HG03175 (cell line): ENCODE measurements around the gene POMGNT1.

Source experiments
- ATAC-seq: cut with Tn5 transposase; IDR thresholded peaks from one replicate; pipeline ENCODE4 v1.9.1; 2021; ENCODE audit warnings: mild to moderate bottlenecking, moderate library complexity; ENCODE audit not compliant: unreplicated experiment

Gene POMGNT1

GRCh38 chr1:46211051-46211450 lies 12.8 kb upstream of the POMGNT1 start:
- ATAC-seq: no peak

GRCh38 chr1:46210561-46210960 lies 12.3 kb upstream of the POMGNT1 start:
- no peak for ATAC-seq

- ATAC-seq: no peak
These were observed 8.2 kb upstream of the POMGNT1 start for GRCh38 chr1:46206399-46206798.

DNA sequence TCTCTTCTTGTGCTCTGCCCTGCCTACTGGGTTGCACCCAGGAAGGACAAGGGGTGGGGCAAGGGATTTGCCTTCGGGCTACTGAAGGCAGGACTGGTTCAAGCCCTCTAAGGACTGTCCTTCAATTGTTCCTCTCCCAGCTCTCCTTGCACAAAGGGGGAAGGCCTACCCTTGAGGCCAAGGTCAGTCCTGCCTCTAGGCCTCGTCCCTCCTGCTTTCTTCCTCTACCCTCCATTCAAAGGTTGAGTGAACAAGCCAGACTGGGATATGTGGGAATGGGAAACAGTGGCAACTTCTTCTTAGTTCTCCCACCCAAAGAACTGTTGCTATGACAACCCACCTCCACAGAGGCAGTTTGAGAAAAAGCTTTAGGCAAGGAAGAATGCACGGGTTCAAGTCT lies 7.6 kb upstream of the POMGNT1 start:
- ATAC-seq: no peak

GRCh38 chr1:46205141-46205540 lies 6.9 kb upstream of the POMGNT1 start:
- ATAC-seq: no peak

GRCh38 chr1:46204406-46204742 lies 6.1 kb upstream of the POMGNT1 start:
- ATAC-seq: no peak

DNA sequence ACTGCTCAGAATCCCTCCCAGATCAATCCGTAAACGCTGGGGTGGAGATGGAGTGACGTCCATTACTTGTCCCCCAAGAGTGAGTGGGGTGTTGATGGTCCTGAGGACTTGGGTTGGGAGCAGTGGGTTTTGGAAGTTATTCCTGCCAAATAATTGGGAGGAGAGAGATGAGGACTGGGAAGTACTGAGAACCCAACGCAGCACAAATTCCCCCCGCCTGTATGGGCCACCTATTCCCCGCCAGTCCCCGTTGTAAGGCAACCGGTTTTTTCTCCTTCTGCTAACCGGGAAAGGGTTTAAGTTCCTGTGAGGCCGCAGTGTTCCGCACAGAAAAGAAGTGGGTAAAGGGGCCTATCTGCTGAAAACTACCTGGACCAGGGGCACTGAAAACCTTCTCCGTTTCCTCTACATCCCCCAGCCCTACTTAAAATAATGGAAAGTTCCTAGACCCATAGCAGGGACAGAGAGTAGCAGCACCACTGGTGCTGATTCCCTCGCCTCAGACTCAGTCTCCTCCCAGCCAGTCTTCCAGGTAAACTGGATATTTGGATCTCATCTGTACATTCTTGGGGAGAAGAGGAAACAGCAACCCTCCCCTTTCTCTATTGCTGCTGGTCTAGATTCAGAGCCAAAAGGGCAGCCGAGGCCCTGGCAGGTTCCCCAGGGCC lies 5.6 kb upstream of the POMGNT1 start:
- ATAC-seq: no peak

- no peak for ATAC-seq
These were observed 1.1 kb upstream of the POMGNT1 start for GRCh38 chr1:46199233-46199749.

- ATAC-seq: no peak
These were observed 672 bp downstream of the POMGNT1 start for GRCh38 chr1:46197560-46197963.

DNA sequence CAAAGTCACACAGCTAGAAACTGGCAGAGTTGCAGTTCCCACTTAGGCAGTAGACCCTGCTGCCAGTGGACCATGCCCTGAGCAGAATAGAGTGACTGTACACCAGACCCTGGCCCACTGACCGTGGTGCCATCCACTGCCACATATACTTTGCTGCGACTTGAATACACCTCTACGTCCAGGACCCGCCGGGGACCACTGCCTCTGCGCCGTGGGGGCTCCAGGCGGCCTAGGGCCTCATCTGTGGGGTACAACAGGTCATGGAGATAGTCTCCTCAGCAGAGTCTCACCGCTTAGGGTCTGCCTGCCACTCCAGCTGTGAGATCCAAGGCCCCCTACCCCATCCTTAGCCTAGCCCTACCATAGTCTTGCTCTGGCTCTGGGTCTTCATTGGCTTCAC lies 1.6 kb downstream of the POMGNT1 start:
- no peak for ATAC-seq

DNA sequence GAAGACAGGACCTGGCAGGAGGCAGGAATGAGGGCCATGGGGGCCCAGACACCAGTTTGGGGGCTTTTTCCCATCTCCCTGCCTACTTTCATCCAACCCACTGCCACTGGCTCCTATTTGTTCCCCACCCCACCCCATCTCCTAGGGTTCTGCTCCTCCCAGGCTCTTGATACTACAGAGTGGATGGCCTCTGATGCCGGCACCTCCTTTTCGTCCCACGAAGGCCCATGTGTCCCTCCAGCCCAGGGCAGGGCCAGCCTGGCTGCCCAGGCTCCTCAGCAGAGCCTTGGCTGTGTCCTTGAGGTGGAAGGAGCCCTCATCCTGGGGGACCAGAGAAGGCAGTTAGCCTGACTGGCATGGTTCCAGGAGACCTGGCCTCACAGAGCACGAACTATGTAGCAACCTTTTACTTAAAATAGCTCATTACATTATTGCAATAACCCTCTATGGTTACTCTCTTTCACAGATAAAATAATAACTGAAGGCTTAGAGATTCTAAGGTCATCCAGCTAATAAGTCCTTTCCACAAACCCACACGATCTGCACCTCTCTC lies 3.5 kb downstream of the POMGNT1 start:
- ATAC-seq: no peak

- no peak for ATAC-seq
These were observed 4.2 kb downstream of the POMGNT1 start for GRCh38 chr1:46193984-46194570.

- ATAC-seq: no peak
These were observed 4.9 kb downstream of the POMGNT1 start for GRCh38 chr1:46193285-46193684.

DNA sequence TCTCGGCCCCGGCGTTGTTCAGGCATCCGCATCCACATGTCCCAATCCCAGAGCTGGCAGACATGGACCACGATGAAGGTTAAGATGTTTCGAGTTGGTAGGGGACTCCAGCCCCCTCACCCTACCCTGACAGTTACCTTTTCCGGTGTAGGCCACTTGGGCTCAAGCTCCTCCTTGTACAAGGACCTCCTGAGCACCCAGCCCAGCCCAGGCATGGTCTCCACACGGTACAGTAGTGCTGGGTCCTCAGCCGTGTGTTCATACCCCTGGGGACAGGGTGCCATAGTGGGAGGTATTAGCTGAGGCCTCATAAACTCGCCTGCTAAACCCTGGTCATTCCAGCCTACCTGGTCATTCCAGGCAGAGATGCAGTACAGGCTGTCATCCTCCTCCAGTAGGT lies 6.1 kb downstream of the POMGNT1 start:
- ATAC-seq: no peak

- no peak for ATAC-seq
These were observed 7.1 kb downstream of the POMGNT1 start for GRCh38 chr1:46191033-46191701.

- ATAC-seq: no peak
These were observed 7.7 kb downstream of the POMGNT1 start for GRCh38 chr1:46190539-46190938.

GRCh38 chr1:46188295-46189030 lies 9.8 kb downstream of the POMGNT1 start:
- ATAC-seq: no peak

DNA sequence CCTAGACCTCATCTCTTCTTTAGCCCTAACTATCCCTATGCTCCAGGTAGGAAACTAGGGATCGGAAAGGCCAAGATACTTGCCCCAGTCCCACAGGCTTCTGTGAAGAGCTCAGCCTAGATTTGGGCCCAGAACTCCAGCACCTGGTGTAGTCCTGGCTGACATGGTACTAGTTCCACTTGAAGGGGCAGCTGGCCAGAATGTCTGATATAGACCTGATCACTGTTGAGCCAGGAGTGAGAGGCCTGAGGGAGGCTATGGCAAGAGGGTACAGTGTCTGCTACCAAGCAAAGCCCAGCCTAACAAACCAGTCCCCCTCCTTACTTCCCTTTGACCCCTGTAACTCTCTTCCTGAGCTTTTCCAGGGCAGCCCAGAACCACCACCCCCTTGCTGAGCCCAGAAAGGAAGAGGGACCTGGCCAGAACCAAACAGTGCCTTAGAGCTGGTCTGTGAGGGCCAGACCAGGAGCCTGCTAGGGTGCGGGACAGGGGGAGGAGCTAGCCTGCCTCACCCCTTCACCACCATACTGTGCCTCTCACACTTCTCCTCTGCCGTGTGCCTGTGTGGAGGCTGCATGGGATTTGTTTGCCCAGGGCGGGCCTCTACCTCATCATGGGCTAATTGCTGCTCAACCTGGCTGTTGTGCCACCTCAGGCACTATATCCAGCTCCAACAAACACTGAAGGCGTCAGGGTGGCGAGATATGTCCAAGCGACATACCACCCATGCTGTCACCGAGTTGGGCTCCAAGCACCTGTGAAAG lies 10.9 kb downstream of the POMGNT1 start:
- no peak for ATAC-seq

GRCh38 chr1:46186076-46186475 lies 12.2 kb downstream of the POMGNT1 start:
- no peak for ATAC-seq

- ATAC-seq: no peak
These were observed 13.1 kb downstream of the POMGNT1 start for GRCh38 chr1:46184920-46185658.
